ENCODE data around the gene FNDC1.

The FNDC1 gene

DNA sequence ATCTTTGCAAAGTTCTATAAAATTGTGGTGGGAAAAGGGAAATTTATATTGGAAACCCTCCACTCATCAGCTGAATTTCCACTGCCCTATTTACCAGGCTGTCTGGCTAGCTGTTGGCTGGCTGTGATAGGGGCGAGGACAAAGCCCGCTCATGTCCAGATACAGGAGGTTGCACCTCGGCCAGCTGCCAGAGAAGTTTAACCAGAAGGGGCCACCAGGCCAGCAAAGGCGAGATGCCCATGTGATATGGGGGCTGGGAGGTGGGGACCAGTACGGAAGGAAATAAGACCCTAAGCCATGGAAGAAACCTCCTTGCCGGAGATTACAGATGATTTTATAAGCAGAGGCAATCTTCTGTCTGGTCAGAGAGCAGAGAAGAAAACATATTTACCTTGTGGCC is 143.8 kb downstream of the FNDC1 start:
- no peak for DNase-seq

DNA sequence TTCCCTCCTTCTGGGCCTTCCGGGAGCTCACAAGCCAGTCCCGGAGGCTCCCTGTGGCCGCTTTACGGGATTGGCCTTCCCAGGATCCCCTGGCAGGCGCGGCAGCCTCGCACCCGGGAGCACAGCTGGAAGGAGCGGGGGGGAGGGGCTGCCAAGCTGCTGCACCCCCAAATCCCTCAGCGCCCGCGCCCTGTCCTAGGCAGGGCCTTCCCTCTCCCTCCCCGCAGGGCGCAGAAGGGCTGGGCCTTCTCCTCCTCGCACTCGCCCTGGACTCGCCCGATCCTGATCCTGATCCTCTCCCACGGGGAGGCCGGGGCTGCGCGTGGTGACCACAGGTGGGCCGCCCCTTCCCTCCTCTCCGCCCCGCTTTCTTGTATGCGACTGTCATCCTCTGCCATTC is 146.4 kb downstream of the FNDC1 start:
- DNase-seq = no peak

DNA sequence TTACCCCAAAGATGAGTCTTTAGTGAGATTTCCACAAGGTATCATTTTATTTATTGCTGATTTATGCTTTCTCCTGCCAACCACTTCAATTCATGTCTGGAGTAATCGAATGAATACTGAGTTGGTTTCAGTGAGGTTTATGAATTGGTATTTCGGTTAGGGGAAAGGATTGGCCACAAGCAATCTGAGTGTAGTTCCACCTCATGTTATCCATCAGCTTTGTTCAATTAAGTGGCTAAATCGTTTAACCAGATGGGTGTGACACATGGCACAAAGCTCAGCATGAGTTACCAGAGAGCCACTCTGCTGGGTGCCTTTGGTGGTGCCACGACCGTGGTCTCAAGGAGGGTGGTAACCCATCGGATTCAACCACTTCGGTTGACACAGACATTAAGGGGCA is 148.2 kb downstream of the FNDC1 start:
- DNase-seq = no peak

- DNase-seq = no peak
These were observed 152.1 kb downstream of the FNDC1 start for GRCh38 chr6:159321267-159321666.
